ENCODE measurements around the gene WDFY3.
"Not testable (repeated sequence)": the region's sequence is repeated elsewhere in the genome, so short reads cannot be mapped to it uniquely, and the experiment has no call there.

The WDFY3 gene

GRCh38 chr4:84683064-84683850, 283.2 kb downstream of the WDFY3 start:
- ChIA-PET POLR2A (no interaction called here), CTCF (interaction anchor here (0.9 kb wide), 1 partner anchor 11 kb away, joined by 3 read pairs; no protein-coding TSS in a partner anchor)
- no peak for TF ChIP-seq CTCF (IDR thresholded peaks at IDR 0.05; ENCODE audit: control extremely low read depth, extremely low read depth, low read depth, missing control alignments)
- DNase-seq (ENCODE audit: extremely low spot score) = no peak

- CTCF ChIA-PET = interaction anchor here (0.9 kb wide), 1 partner anchor 10 kb away, joined by 3 read pairs; no protein-coding TSS in a partner anchor
- POLR2A ChIA-PET; DNase-seq (ENCODE audit: extremely low spot score): not testable (repeated sequence)
These were observed 283.8 kb downstream of the WDFY3 start for GRCh38 chr4:84682661-84683060.

- DNase-seq (ENCODE audit: extremely low spot score) = no peak
- ChIA-PET POLR2A (no interaction called here), CTCF (no interaction called here)
- no peak for TF ChIP-seq CTCF (IDR thresholded peaks at IDR 0.05; ENCODE audit: control extremely low read depth, extremely low read depth, low read depth, missing control alignments)
These were observed 284.8 kb downstream of the WDFY3 start for GRCh38 chr4:84681486-84682274.

- CTCF ChIA-PET = interaction anchor here (1.4 kb wide), 1 partner anchor 12 kb away, joined by 3 read pairs; no protein-coding TSS in a partner anchor
- DNase-seq (ENCODE audit: extremely low spot score) = no peak
- POLR2A ChIA-PET = no interaction called here
- TF ChIP-seq CTCF (IDR thresholded peaks at IDR 0.05; ENCODE audit: control extremely low read depth, extremely low read depth, low read depth, missing control alignments) = no peak
These were observed 285.5 kb downstream of the WDFY3 start for GRCh38 chr4:84680956-84681355.

GRCh38 chr4:84678976-84679744, 287.3 kb downstream of the WDFY3 start:
- no peak for TF ChIP-seq CTCF (IDR thresholded peaks at IDR 0.05; ENCODE audit: control extremely low read depth, extremely low read depth, low read depth, missing control alignments)
- ChIA-PET CTCF (interaction anchor here (1.3 kb wide), 2 partner anchors 10 to 25 kb away, joined by 4 to 5 read pairs; no protein-coding TSS in a partner anchor), POLR2A (no interaction called here)
- no peak for DNase-seq (ENCODE audit: extremely low spot score)

- TF ChIP-seq CTCF (IDR thresholded peaks at IDR 0.05; ENCODE audit: control extremely low read depth, extremely low read depth, low read depth, missing control alignments) = no peak
- CTCF ChIA-PET = interaction anchor here (1.3 kb wide), 1 partner anchor 9 kb away, joined by 4 read pairs; no protein-coding TSS in a partner anchor
- POLR2A ChIA-PET = no interaction called here
- DNase-seq (ENCODE audit: extremely low spot score) = no peak
These were observed 288.5 kb downstream of the WDFY3 start for GRCh38 chr4:84677995-84678394.
